ENCODE data around the gene ANKRD22. TPM values are rescaled to one million over a fixed set of nuclear protein-coding genes. Genes with fewer than 3 reads are reported as not detected.
A peak's percentile ranks its signal among the peaks of the same experiment; 100 is the strongest.
"Not testable (repeated sequence)": the region's sequence is repeated elsewhere in the genome, so short reads cannot be mapped to it uniquely, and the experiment has no call there.

ANKRD22 gene
- total and polyA plus RNA-seq, 2 donors (not counting 1 experiment from before 2014, with no cell fraction given), result 0.09 TPM; not detected in 1

DNA sequence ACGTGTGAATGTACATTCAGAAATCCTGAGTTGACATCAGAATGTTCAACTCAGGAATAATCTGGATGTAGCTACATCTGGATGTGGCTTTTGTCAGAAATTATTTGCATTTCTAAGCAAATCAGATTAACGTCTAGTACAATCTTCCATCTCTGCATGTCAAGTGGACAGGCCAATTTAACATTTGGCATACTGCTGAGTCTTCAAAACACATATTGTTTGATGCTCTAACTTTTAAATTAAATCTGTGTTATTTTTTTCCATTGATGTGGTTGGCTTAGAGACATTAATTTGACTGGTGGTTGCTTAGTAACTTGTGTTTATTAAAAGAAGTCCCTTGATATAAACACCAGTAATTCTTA is 31.8 kb upstream of the ANKRD22 start:
- H3K36me3 ChIP-seq (replicated peaks in 1 of 2; ENCODE audit: control extremely low read depth in 1 of 2, control insufficient read depth in 1 of 2, extremely low read depth in 1 of 2, insufficient read depth in 2 of 2, low read length in 1 of 2), result no peaks in the 10 kb centered on the region
- H3K27ac ChIP-seq (ENCODE audit: low read length in 2 of 2), result peak overlapping the region; percentile 60 to 88
- peaks cover 69% of the 10 kb centered on the region for H3K79me2 ChIP-seq (ENCODE audit: control insufficient read depth, insufficient read depth, low read length)
- no peaks in the 10 kb centered on the region for H3K9me3 ChIP-seq (ENCODE audit: control extremely low read depth in 1 of 3, control insufficient read depth in 2 of 3, insufficient read depth in 1 of 3, low read length in 2 of 3)
- H3K4me2 ChIP-seq (replicated peaks; ENCODE audit: low read depth, low read length, poor library complexity, severe bottlenecking), result peak overlapping the region; percentile 52
- no peaks in the 10 kb centered on the region for H3K27me3 Mint-ChIP-seq
- no peaks in the 10 kb centered on the region for H4K20me1 ChIP-seq (ENCODE audit: control insufficient read depth, insufficient read depth, low read length, poor library complexity, severe bottlenecking)
- H3K4me3 ChIP-seq (ENCODE audit: control extremely low read depth in 1 of 5, extremely low read depth in 1 of 5, insufficient read depth in 1 of 5, low read depth in 2 of 5, low read length in 4 of 5), result peak overlapping the region in 1 of 5 experiments; percentile 17
- H3K4me1 Mint-ChIP-seq, result peaks cover 76% of the 10 kb centered on the region
- H3K27me3 ChIP-seq (replicated peaks in 1 of 4; ENCODE audit: control extremely low read depth in 1 of 4, control insufficient read depth in 3 of 4, insufficient read depth in 4 of 4, low read length in 3 of 4), result no peaks in the 10 kb centered on the region
- peak overlapping the region; percentile 82 for H3K4me3 Mint-ChIP-seq
- WGBS (ENCODE audit: insufficient coverage), result no CpG with 5 or more reads among the region's 2 CpGs
- peak overlapping the region; percentile 52 for H3K9ac ChIP-seq (ENCODE audit: low read length)
- H3K4me1 ChIP-seq (ENCODE audit: control insufficient read depth in 2 of 2, insufficient read depth in 2 of 2, low read length in 2 of 2), result peaks cover 40 to 59% of the 10 kb centered on the region in 2 donors
- H3K9me3 Mint-ChIP-seq (ENCODE audit: insufficient read depth), result no peaks in the 10 kb centered on the region
- H3K27ac Mint-ChIP-seq, result peak overlapping the region; percentile 87
- H2AFZ ChIP-seq (ENCODE audit: insufficient read depth, low read depth, low read length, poor library complexity, severe bottlenecking), result no peak overlapping the region
- intact Hi-C loops (cut with micrococcal nuclease), result loop anchor here (5.0 kb wide), 2 partner anchors 34 to 496 kb away; no protein-coding TSS in a partner anchor
- TF ChIP-seq, protein P1, sequence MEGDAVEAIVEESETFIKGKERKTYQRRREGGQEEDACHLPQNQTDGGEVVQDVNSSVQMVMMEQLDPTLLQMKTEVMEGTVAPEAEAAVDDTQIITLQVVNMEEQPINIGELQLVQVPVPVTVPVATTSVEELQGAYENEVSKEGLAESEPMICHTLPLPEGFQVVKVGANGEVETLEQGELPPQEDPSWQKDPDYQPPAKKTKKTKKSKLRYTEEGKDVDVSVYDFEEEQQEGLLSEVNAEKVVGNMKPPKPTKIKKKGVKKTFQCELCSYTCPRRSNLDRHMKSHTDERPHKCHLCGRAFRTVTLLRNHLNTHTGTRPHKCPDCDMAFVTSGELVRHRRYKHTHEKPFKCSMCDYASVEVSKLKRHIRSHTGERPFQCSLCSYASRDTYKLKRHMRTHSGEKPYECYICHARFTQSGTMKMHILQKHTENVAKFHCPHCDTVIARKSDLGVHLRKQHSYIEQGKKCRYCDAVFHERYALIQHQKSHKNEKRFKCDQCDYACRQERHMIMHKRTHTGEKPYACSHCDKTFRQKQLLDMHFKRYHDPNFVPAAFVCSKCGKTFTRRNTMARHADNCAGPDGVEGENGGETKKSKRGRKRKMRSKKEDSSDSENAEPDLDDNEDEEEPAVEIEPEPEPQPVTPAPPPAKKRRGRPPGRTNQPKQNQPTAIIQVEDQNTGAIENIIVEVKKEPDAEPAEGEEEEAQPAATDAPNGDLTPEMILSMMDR (IDR thresholded peaks at IDR 0.05), result no peak
- no peak for TF ChIP-seq EZH2 (IDR thresholded peaks at IDR 0.05; ENCODE audit: borderline replicate concordance, insufficient read depth, low read depth, low read length, poor library complexity, severe bottlenecking)
- ATAC-seq (ENCODE audit: low read depth) (no peak), DNase-seq (peak; percentile 30)
- ChIA-PET CTCF (interaction anchor here (0.6 to 6.5 kb wide), 3 partner anchors 46 to 229 kb away, joined by 3 to 63 read pairs (median 4); no protein-coding TSS in a partner anchor), POLR2A (no interaction called here)

DNA sequence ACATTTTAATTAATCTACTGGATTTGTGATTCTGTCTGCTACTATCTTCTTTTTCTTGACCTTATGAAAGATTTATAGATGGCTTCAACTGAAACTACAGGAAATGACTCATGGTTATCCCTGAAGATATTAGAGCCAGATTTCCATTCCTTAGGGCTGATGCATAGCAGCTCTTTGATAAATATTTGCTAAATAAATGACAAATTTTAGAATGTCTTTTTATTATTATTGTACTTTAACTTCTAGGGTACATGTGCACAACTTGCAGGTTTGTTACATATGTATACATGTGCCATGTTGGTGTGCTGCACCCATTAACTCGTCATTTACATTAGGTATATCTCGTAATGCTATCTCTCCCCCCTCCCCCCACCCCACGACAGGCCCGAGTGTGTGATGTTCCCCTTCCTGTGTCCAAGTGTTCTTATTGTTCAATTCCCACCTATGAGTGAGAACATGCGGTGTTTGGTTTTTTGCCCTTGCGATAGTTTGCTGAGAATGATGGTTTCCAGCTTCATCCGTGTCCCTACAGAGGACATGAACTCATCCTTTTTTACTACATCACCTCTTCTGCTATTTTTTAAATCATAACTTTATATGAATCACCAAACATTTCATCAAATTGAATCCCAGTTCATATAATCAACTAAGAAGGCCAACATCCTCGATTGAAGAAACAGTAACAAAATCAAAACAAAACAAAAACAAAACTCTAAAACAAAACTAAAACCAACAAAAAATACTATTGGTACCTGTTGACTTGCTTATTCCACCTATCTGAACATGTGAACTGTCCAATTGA is 31.2 kb upstream of the ANKRD22 start:
- peak overlapping the region; percentile 82 for H3K9ac ChIP-seq (ENCODE audit: low read length)
- not testable (repeated sequence) for H4K20me1 ChIP-seq (ENCODE audit: control insufficient read depth, insufficient read depth, low read length, poor library complexity, severe bottlenecking); DNase-seq; H3K27me3 ChIP-seq (replicated peaks in 1 of 4; ENCODE audit: control extremely low read depth in 1 of 4, control insufficient read depth in 3 of 4, insufficient read depth in 4 of 4, low read length in 3 of 4); H3K9me3 ChIP-seq (ENCODE audit: control extremely low read depth in 1 of 3, control insufficient read depth in 2 of 3, insufficient read depth in 1 of 3, low read length in 2 of 3); H3K9me3 Mint-ChIP-seq (ENCODE audit: insufficient read depth); H2AFZ ChIP-seq (ENCODE audit: insufficient read depth, low read depth, low read length, poor library complexity, severe bottlenecking); H3K27me3 Mint-ChIP-seq; H3K36me3 ChIP-seq (replicated peaks in 1 of 2; ENCODE audit: control extremely low read depth in 1 of 2, control insufficient read depth in 1 of 2, extremely low read depth in 1 of 2, insufficient read depth in 2 of 2, low read length in 1 of 2); ATAC-seq (ENCODE audit: low read depth)
- H3K27ac ChIP-seq (ENCODE audit: low read length in 2 of 2), result peak overlapping the region; percentile 88 to 91
- H3K4me3 ChIP-seq (ENCODE audit: control extremely low read depth in 1 of 5, extremely low read depth in 1 of 5, insufficient read depth in 1 of 5, low read depth in 2 of 5, low read length in 4 of 5), result peak overlapping the region in 2 of 5 experiments; percentile 6 to 84
- Mint-ChIP-seq H3K4me1 (peaks cover 72% of the 10 kb centered on the region), H3K4me3 (peak overlapping the region; percentile 96), H3K27ac (peak overlapping the region; percentile 97)
- peaks cover 63% of the 10 kb centered on the region for H3K79me2 ChIP-seq (ENCODE audit: control insufficient read depth, insufficient read depth, low read length)
- peak overlapping the region; percentile 78 for H3K4me2 ChIP-seq (replicated peaks; ENCODE audit: low read depth, low read length, poor library complexity, severe bottlenecking)
- WGBS (ENCODE audit: insufficient coverage), result 100% methylated on average over 1 of the region's 8 CpGs
- peaks cover 35 to 54% of the 10 kb centered on the region in 2 donors for H3K4me1 ChIP-seq (ENCODE audit: control insufficient read depth in 2 of 2, insufficient read depth in 2 of 2, low read length in 2 of 2)
- intact Hi-C loops (cut with micrococcal nuclease), result loop anchor here (5.0 kb wide), 2 partner anchors 34 to 496 kb away; no protein-coding TSS in a partner anchor
- ChIA-PET CTCF (interaction anchor here (1.6 to 6.5 kb wide), 4 partner anchors 18 to 50 kb away, joined by 4 to 63 read pairs (median 37); no protein-coding TSS in a partner anchor), POLR2A (interaction anchor here (3.9 kb wide), 1 partner anchor 18 kb away, joined by 47 read pairs; no protein-coding TSS in a partner anchor)
